Sigmoid colon (tissue), 7 donors: Measurements from ENCODE around the gene POU6F2. TPM values are rescaled to one million over a fixed set of nuclear protein-coding genes. Genes with fewer than 3 reads are reported as not detected.
"Not testable (repeated sequence)": the region's sequence is repeated elsewhere in the genome, so short reads cannot be mapped to it uniquely, and the experiment has no call there.

Experiments
- DNase-seq: peaks from one replicate; pipeline ENCODE4 v3.0.0-alpha.2; 2019
- H3K27ac ChIP-seq, 4 donors: fragments of 200-600 bp; sonication (generic); one replicate each; pipeline ENCODE4 v1.5.1; 2016 to 2019; ENCODE audit warnings: mild to moderate bottlenecking in 1 of 4
- H3K27me3 ChIP-seq, 3 donors: fragments of 200-600 bp; sonication (generic); one replicate each; pipeline ENCODE4 v1.5.1; 2019; ENCODE audit warnings: mild to moderate bottlenecking in 1 of 3
- H3K36me3 ChIP-seq, 4 donors: fragments of 200-600 bp; sonication (generic); one replicate each; pipeline ENCODE4 v1.5.1; 2016 to 2019
- H3K4me1 ChIP-seq, 4 donors: fragments of 200-600 bp; sonication (generic); one replicate each; pipeline ENCODE4 v1.5.1; 2017 to 2019
- H3K4me3 ChIP-seq, 4 donors: fragments of 200-600 bp; sonication (generic); one replicate each; pipeline ENCODE4 v1.5.1; 2017 to 2019; ENCODE audit warnings: mild to moderate bottlenecking in 2 of 4, moderate library complexity in 1 of 4
- H3K9me3 ChIP-seq, 4 donors: fragments of 200-600 bp in 3 of 4; sonication (generic) in 3 of 4; one replicate each; pipeline versions ENCODE4 v1.5.1 to v1.6.1; 2013 to 2019
- EP300 ChIP-seq, 4 donors: sonication (generic); formaldehyde crosslinking; IDR thresholded peaks; one replicate each; pipeline ENCODE4 v1.6.1; 2017; ENCODE audit warnings: antibody characterized with exemption in 4 of 4
- POLR2A ChIP-seq, 2 donors: fragments of 450-650 bp; IDR thresholded peaks; one replicate each; pipeline ENCODE4 v1.6.1; 2016; ENCODE audit warnings: antibody characterized with exemption in 2 of 2, mild to moderate bottlenecking in 2 of 2, moderate library complexity in 2 of 2
- POLR2AphosphoS5 ChIP-seq, 4 donors: sonication (generic); formaldehyde crosslinking; IDR thresholded peaks; one replicate each; pipeline ENCODE4 v1.6.1; 2017; ENCODE audit warnings: antibody characterized with exemption in 4 of 4
- WGBS, 2 donors: extraction: QIAGEN DNeasy Blood & Tissue Kit; methylation state at CpG; one replicate each; pipeline ENCODE4 v1.1.7; 2013; 5-methylcytosine and 5-hydroxymethylcytosine counted together
- intact Hi-C: fragments of 100-400 bp; cut with DNase I; formaldehyde crosslinking; loops from one replicate; pipeline ENCODE4 v1.15.1; 2023
- polyA plus RNA-seq, 3 donors: library from polyadenylated mRNA; stranded (reverse); fragments of 200-250 nt; gene quantifications; one replicate each; pipeline ENCODE4 v1.2.3, GENCODE V29; 2013
- total RNA-seq, 4 donors: library from RNA; depleted of rRNA; stranded (reverse); fragments of >200 nt; gene quantifications; one replicate each; pipeline ENCODE4 v1.1.0, GENCODE V29; 2016
- TF ChIP-seq, protein P1 (sequence below), 4 experiments: fragments of 450-650 bp in 3 of 4; fragments of 200-600 bp in 1 of 4; IDR thresholded peaks; one replicate each; pipeline ENCODE4 v1.5.1; 2016 to 2019; ENCODE audit warnings: antibody characterized with exemption in 4 of 4, mild to moderate bottlenecking in 3 of 4, moderate library complexity in 2 of 4
- donor health status: healthy with polysubstance abuse.
- donor health status: Bipolar disorder and iron deficiency.
- donor health status: healthy.

The POU6F2 gene
- total and polyA plus RNA-seq, 7 donors, result 0.04 TPM; not detected in 6

DNA sequence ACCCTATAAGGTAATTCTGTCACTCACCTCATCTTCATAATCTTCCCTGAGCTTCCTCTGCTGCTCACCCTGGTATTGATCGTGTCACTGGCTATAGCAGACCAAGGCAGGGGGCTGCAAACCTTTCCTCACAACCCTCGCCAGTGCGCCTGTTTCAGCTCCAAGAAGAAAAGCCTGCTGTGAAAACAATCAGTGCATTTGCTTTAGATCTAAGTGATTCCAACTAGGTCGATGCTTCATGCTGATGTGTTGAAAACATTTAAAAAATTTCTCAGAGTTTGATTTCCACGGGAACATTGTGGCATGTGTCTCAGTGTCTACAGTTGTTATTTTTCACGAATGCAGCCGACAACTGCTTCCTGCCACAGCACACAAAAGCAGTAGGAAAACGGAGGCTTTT lies 27.3 kb downstream of the POU6F2 start:
- H3K9me3 ChIP-seq, result no peaks in the 10 kb centered on the region
- H3K27ac ChIP-seq, result no peak overlapping the region
- no peaks in the 10 kb centered on the region for H3K27me3 ChIP-seq
- no peak overlapping the region for H3K4me3 ChIP-seq
- intact Hi-C loops, result no loop called here
- no peaks in the 10 kb centered on the region for H3K4me1 ChIP-seq
- TF ChIP-seq POLR2AphosphoS5 (IDR thresholded peaks at IDR 0.05) (no peak), EP300 (IDR thresholded peaks at IDR 0.05) (no peak), POLR2A (IDR thresholded peaks at IDR 0.05) (no peak)
- TF ChIP-seq, protein P1, sequence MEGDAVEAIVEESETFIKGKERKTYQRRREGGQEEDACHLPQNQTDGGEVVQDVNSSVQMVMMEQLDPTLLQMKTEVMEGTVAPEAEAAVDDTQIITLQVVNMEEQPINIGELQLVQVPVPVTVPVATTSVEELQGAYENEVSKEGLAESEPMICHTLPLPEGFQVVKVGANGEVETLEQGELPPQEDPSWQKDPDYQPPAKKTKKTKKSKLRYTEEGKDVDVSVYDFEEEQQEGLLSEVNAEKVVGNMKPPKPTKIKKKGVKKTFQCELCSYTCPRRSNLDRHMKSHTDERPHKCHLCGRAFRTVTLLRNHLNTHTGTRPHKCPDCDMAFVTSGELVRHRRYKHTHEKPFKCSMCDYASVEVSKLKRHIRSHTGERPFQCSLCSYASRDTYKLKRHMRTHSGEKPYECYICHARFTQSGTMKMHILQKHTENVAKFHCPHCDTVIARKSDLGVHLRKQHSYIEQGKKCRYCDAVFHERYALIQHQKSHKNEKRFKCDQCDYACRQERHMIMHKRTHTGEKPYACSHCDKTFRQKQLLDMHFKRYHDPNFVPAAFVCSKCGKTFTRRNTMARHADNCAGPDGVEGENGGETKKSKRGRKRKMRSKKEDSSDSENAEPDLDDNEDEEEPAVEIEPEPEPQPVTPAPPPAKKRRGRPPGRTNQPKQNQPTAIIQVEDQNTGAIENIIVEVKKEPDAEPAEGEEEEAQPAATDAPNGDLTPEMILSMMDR (IDR thresholded peaks at IDR 0.05), result no peak
- WGBS, 2 donors, result 60 to 63% methylated on average over 8 of the region's 8 CpGs
- no peak for DNase-seq
- H3K36me3 ChIP-seq, result no peaks in the 10 kb centered on the region

DNA sequence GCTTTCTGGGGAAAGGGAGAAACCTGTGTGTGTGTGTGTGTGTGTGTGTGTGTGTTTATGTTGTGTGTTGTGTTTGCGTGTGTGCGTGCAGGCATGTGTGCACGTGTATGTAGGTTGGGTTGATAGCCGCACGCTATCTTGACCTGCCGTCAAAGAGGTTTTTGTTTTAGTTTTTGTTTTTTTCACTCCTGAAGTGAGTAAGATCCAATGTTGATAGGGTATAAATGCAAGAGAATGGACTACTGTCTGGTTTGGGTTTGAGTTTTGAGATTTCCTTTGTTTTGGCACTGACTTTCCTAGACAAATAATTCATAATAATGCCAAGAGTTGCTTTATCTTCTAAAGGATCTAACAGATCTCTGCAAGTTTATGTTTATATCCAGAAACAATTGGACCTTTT lies 27.8 kb downstream of the POU6F2 start:
- intact Hi-C loops, result no loop called here
- TF ChIP-seq, protein P1 (IDR thresholded peaks at IDR 0.05), result no peak
- no peak for TF ChIP-seq POLR2A (IDR thresholded peaks at IDR 0.05)
- TF ChIP-seq EP300 (IDR thresholded peaks at IDR 0.05), result no peak
- TF ChIP-seq POLR2AphosphoS5 (IDR thresholded peaks at IDR 0.05), result no peak
- WGBS, 2 donors, result 55 to 66% methylated on average over 6 of the region's 6 CpGs
- DNase-seq, result no peak
- Histone ChIP-seq H3K4me1 (no peaks in the 10 kb centered on the region), H3K27me3 (no peaks in the 10 kb centered on the region), H3K27ac (no peak overlapping the region), H3K9me3 (no peaks in the 10 kb centered on the region), H3K36me3 (no peaks in the 10 kb centered on the region), H3K4me3 (no peak overlapping the region)

DNA sequence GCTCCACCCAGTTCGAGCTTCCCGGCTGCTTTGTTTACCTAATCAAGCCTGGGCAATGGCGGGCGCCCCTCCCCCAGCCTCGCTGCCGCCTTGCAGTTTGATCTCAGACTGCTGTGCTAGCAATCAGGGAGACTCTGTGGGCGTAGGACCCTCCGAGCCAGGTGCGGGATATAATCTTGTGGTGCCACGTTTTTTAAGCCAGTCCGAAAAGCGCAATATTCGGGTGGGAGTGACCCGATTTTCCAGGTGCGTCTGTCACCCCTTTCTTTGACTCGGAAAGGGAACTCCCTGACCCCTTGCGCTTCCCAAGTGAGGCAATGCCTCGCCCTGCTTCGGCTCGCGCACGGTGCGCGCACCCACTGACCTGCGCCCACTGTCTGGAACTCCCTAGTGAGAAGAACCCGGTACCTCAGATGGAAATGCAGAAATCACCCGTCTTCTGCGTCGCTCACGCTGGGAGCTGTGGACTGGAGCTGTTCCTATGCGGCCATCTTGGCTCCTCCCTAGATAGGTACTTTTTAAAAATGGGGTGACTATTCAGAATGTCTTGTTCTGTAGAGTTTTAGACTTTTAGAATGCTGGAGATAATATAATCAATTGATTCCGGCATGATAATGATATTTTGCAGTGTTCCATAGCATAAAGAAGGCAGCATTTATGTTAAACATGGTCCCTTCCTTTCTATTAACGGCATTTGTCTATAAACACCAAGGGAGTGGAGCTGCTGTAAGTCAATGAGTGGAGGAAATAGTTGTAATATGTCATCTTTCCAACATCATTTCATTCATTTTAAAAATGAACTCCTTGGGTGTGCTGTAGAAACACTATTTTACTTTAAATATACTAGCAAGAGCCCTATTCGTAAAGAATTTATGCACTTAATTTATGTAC lies 35.6 kb downstream of the POU6F2 start:
- 91 to 92% methylated on average over 28 to 29 of the region's 34 CpGs for WGBS, 2 donors
- H3K4me3 ChIP-seq, intact Hi-C loops, H3K27ac ChIP-seq, DNase-seq, H3K4me1 ChIP-seq, H3K9me3 ChIP-seq, H3K36me3 ChIP-seq, H3K27me3 ChIP-seq: not testable (repeated sequence)

DNA sequence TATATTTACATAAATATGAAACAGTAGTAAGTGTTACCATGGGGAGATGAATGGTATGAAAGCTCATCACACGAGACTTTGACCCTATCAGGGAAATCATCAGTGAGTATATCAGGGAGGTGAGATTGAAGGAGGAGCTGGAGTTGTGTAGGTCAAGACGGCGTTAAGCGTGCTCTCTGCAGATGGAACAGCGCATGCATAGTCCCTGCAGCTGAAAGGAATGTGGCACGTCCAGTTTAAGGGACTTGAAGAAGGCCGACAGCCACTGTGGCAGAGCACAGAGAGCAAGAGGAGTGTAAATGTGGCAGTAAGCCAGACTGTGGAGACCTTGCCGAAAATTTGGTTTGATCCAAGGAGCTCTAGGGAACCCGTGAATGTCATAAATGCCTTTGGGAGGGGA lies 38.9 kb downstream of the POU6F2 start:
- WGBS, 2 donors, result 27 to 69% methylated on average over 9 of the region's 9 CpGs
- no peak overlapping the region for H3K4me3 ChIP-seq
- TF ChIP-seq POLR2AphosphoS5 (IDR thresholded peaks at IDR 0.05) (no peak), POLR2A (IDR thresholded peaks at IDR 0.05) (no peak), EP300 (IDR thresholded peaks at IDR 0.05) (no peak)
- TF ChIP-seq, protein P1 (IDR thresholded peaks at IDR 0.05), result no peak
- no peaks in the 10 kb centered on the region for H3K4me1 ChIP-seq
- H3K27ac ChIP-seq, result no peak overlapping the region
- intact Hi-C loops, result no loop called here
- H3K27me3 ChIP-seq, result no peaks in the 10 kb centered on the region
- no peak for DNase-seq
- no peaks in the 10 kb centered on the region for H3K36me3 ChIP-seq
- no peaks in the 10 kb centered on the region for H3K9me3 ChIP-seq

DNA sequence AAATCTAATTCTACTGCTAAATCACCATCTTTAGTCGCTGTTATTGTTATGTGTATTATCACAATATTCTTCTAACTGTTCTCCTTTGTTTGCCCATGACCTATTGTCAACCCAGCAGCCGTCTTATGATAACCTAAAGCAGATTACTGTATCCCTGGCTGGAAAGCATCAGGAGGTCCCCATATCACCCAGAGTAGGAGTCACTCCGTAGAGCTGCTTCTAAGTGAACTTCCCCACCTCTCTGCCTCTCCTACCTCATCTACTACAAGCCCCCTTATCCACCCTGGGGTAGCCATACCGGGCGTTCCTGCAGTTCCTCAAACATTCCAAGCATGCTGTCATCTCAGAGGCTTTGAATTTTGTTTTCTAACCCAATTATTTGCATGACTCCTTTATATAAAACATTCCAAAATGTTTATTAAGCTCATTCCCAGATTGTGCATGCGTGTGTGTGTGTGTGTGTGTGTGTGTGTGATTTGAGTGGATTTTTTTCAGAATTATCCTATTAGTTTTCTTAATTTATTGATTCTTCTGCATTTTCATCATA lies 39.7 kb downstream of the POU6F2 start:
- DNase-seq, result no peak
- Histone ChIP-seq H3K4me3 (no peak overlapping the region), H3K27me3 (no peaks in the 10 kb centered on the region), H3K9me3 (no peaks in the 10 kb centered on the region), H3K36me3 (no peaks in the 10 kb centered on the region), H3K27ac (no peak overlapping the region), H3K4me1 (no peaks in the 10 kb centered on the region)
- intact Hi-C loops, result no loop called here
- no peak for TF ChIP-seq POLR2AphosphoS5 (IDR thresholded peaks at IDR 0.05)
- 66 to 70% methylated on average over 6 of the region's 6 CpGs for WGBS, 2 donors
